Anterior cingulate cortex (tissue), 58 donors: ENCODE results near the gene ABTB2.
A peak's percentile ranks its signal among the peaks of the same experiment; 100 is the strongest.
"Not testable (repeated sequence)": the region's sequence is repeated elsewhere in the genome, so short reads cannot be mapped to it uniquely, and the experiment has no call there.

Experiments used
- DNase-seq, 58 donors: peaks; one replicate each; lab custom pipeline; 2025; lab: John Stamatoyannopoulos, UW

ABTB2 gene

GRCh38 chr11:34357701-34358257 lies at the start of gene ABTB2:
Gene ABTB2, minus strand, starts transcription at chr11:34358010.
- DNase-seq, result peak; percentile 52 to 97 (median 94)

DNA sequence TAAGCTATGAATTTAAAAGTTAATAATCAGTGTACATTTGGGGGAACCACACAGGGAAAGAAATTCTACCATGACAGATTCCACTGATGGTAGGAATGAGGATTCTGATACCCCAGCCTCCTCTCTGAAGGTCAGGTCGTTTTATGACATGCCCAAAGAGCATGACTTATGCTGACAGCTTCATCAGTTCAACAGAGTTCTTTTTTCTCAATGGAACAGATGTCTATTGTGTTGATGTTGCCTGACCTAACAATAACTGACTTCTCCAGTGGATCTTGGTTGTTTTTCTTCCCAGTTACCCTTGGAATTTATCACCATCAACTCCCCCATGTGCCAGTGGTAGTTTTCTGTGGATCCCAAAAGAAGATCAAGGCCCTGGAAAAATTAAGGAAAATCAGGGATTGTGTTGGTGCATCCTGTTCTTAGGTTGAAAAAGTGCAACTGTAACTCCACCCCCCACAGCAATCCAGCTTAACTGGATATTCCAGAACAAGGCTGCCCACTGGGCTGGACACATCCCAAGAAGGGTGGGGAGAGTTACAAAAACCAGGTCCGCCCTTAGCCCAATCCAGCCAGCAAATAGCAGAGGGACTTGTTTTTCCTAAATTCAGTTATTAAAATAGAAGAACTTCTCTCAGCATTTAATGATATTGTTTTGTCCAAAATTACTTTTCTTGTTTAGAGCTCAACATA lies 49.5 kb upstream of the ABTB2 start:
- no peak for DNase-seq

DNA sequence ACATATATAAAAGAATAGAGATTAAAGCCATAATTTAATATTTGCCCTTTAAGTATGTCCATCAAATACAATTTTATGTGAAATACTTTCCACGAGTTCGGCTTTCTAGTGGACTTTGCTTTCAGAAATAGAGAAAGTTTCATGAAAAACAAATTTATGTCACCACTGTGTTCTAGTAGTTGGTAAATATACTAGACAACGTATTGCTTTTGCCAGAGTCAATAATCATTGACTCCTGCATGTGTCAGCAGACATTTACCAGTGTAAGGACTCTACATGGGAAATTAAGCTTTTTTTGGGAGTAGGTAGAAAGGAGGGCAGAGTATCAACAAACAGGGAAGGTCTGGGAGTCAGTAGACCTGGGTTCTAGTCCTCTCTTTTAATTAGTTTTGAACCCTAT lies 48.6 kb upstream of the ABTB2 start:
- DNase-seq, result no peak

GRCh38 chr11:34405079-34405858 lies 47.5 kb upstream of the ABTB2 start:
- no peak for DNase-seq

DNA sequence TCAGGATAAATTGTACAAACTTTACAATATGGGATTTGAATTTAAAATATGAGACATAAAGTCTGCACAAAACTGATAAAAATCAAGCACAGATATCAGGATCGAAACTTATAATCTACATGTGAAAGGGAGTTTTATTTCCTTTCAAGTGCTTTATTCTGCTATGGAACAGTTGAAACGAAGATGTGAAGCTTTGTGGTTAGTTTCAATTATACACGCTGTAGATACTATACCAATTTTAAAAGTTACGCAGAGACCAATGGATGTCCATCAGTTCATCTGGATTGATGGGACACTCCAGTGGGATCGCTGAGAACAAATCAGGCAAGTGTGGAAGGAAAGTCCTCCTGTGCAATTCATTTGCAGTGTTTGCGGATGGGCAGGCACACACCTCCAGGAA lies 46.5 kb upstream of the ABTB2 start:
- DNase-seq, result no peak

DNA sequence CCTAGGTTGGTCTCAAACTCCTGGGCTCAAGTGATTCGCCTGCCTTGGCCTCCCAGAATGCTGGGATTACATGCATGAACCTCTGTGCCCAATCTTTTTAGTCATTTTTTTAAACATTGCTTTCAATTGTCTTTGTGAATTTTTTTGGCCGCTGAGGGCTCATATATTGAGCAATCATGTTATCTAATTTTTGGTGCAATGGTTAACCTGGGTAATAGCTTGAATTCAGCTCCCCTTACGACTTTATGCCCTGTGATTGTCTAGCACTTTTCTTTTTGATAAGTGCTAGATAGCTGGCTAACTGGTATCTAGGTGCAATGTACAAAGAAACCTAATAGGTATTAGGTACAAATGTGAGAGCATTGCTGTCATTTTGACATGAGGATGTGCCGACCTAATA lies 45.6 kb upstream of the ABTB2 start:
- no peak for DNase-seq

DNA sequence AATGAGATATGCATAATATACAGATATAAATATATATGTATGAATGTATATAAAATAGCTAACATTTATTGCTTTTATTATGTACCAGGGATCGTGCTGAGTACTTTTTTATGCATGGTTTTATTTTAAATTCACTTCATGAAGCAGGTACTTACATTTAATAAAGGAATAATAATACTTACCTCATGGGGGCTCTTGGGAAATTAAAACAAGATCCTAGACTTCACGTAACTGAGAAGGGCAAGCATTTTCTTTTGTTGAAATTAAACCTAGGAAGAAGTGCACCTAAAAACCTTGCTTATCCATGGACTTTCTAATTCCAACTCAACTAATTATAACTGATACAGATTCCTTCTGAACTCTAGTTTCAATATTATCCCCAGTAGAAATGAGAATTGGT lies 40.0 kb upstream of the ABTB2 start:
- no peak for DNase-seq

DNA sequence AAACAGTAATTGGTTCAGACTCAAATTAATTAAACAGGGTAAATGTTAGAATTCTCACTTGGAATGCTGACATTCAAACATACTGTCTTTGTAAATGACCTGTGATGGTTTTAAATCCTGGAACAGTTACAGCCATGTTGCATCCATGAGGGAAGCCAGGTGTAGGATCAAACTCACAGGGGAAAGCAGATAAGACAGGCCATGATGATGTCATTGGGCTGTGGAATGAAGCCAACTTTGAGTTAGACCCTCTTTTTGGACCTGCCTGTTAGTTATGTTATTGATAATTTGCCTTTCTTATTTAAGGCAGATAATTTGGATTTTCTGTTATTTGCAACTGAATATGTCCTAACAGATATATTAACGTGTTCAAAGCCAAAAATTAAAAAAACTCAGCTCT lies 39.3 kb upstream of the ABTB2 start:
- DNase-seq, result no peak

GRCh38 chr11:34395916-34396550 lies 38.2 kb upstream of the ABTB2 start:
- DNase-seq, result peak in 5 of 58 donors; percentile 1 to 7 (median 2)

DNA sequence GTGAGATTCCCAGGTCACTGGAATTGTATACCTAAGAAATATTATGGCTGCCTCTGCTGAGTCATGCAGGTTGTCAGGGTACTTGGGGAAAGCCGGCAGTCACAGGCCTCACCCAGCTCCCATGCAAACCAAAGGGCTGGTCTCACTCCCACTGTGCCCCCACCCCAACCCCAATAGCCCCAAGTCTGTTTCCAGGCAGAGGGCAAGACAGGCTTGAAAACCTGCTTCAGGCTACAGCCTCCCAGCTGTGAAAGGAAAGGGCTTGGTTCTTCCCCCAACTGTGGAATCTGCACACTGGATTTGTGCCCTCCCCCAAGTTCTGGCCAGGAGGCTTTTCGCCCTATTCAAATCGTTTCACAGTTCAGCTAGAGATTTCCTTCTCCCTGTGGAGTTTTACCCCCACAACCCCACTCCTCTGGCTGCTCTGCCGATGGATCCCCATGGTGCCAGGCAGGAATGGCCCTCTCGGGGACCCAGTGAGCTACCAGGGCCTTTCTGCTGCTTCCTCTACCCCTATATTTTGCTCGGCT lies 37.0 kb upstream of the ABTB2 start:
- DNase-seq, result no peak

DNA sequence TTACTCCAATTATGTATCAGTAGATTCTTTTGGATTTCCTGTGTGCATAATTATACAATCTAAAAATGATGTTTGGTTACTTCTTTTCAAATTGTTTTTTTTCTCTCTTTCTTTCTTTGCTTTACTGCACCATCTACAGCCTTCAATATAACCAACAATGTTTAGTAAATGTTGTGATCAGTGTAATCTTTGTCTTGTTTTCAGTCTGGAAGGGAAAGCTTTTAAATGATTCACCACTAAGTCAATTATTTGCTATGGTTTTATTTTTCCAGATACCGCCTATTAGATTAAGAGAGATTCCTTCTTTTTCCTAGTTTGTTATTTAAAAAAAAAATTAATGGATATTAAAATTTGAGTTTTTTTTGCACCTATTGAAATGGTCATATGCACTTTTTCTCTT lies 29.8 kb upstream of the ABTB2 start:
- no peak for DNase-seq

DNA sequence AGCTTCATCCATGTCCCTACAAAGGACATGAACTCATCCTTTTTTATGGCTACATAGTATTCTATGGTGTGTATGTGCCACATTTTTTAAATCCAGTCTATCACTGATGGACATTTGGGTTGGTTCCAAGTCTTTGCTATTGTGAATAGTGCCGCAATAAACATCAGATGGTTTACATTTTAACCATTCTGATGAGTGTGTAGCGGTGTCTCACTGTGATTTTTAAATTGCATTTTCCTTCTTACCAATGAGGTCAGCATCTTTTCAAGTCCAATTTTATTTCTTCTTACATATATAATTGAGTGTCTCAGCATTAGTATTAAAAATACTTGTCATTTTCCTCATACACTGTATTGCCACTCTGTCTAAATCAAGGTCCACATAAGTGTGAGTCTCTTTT lies 28.5 kb upstream of the ABTB2 start:
- DNase-seq, result not testable (repeated sequence)

- DNase-seq, result no peak
Observed at GRCh38 chr11:34382532-34383276, 24.9 kb upstream of the ABTB2 start.

- no peak for DNase-seq
Observed at GRCh38 chr11:34381775-34382174, 24.0 kb upstream of the ABTB2 start.

GRCh38 chr11:34380696-34381095 lies 22.9 kb upstream of the ABTB2 start:
- no peak for DNase-seq

DNA sequence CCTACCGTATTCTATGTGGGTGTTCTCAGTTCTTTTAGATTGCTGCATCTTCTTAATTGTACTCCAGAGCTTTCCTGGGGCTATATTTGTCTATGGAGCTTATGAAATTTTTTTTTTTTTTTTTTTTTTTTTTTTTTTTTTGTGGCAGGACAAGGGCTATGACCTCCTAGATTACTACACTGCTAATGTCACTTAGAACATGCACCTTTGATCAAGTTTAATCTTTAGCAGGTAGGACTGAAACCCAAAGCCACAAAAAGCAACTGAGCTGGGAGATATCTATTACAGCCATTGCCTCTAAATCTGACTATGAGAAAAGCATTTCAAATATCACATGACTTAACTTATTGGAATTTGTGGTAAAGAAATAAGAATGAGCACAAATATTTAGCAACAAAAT lies 21.7 kb upstream of the ABTB2 start:
- no peak for DNase-seq

- DNase-seq, result no peak
Observed at GRCh38 chr11:34379079-34379478, 21.3 kb upstream of the ABTB2 start.

DNA sequence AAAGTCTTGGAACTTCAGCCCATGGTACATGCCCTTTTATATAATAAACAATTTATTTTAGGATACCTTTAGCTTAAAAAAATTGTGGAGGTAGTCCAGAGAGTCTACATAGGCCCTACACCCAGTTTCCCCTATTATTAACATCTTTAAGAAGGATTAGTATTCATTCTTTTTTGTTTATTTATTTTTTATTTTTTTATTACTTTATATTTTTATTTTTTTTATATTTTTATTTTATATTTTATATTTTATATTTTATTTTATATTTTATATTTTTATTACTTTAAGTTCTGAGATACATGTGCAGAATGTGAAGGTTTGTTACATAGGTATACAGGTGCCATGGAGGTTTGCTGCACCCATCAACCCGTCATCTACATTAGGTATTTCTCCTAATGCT lies 15.9 kb upstream of the ABTB2 start:
- DNase-seq, result no peak

DNA sequence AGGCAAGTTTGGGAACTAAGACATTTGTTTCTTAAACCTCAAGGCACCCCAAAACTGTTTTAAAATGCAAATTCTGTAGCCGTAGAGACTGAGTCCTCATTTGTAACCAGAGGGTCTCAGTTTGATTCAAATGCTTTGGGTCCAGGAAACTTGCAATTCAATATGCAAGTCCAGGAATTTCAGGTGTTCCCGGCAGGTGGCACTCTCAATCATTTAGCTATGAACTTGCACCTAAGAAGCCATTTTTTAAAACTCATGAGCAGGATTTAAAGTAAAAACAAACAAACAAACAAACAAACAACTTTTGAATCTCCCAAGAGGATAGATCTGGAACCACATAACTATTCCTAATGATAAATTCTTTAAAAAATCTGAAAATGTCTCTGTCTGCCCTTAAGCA lies 8.7 kb upstream of the ABTB2 start:
- no peak for DNase-seq

DNA sequence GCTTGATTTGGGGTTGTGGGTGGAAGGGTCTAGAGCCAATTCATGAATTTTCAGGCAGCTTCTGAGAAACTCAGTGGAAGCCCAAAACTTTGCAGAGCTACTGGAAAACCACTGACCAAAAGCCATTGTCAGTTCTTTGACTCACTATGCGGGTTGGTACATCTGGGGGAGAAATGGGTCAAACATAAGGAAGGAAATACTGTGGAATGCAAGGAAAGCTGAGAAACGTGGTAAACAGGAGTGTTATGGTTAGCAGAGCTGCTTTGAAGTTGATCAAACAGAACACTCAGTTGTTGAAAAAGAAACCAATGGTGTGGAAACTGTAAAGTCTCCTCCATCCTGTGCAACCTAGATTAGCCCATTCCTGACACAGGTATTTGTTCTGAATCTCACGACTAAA lies 6.3 kb upstream of the ABTB2 start:
- DNase-seq, result no peak
